WERI-Rb-1 (cell line): ENCODE data around the gene SYNPO2.

Experiments used
- DNase-seq: peaks from one replicate; pipeline ENCODE4 v3.0.0-alpha.2; 2020
- H3K27ac ChIP-seq: fragments of 250-450 bp; sonication (Bioruptor Pico); 2 replicates; pipeline ENCODE4 v1.5.1; 2020; ENCODE audit warnings: mild to moderate bottlenecking, moderate library complexity
- H3K27me3 ChIP-seq: fragments of 250-450 bp; sonication (Bioruptor Pico); 2 replicates; pipeline ENCODE4 v1.5.1; 2021; ENCODE audit warnings: mild to moderate bottlenecking, low read depth, moderate library complexity; ENCODE audit not compliant: insufficient read depth, severe bottlenecking
- H3K36me3 ChIP-seq: fragments of 250-450 bp; sonication (Bioruptor Pico); 2 replicates; pipeline ENCODE4 v1.5.1; 2020; ENCODE audit warnings: mild to moderate bottlenecking, moderate library complexity
- H3K4me3 ChIP-seq: 2 replicates; pipeline ENCODE4 v1.5.1; 2011; ENCODE audit warnings: low read depth, mild to moderate bottlenecking, control low read depth, low read length
- H3K9me3 ChIP-seq: fragments of 250-450 bp; sonication (Bioruptor Pico); 2 replicates; pipeline ENCODE4 v1.5.1; 2021; ENCODE audit warnings: mild to moderate bottlenecking, moderate library complexity; ENCODE audit not compliant: severe bottlenecking
- CTCF ChIP-seq: IDR thresholded peaks from 2 replicates; pipeline ENCODE4 v1.5.1; 2011; ENCODE audit warnings: low read depth, mild to moderate bottlenecking, control low read depth, inconsistent platforms, low read length

The SYNPO2 gene

DNA sequence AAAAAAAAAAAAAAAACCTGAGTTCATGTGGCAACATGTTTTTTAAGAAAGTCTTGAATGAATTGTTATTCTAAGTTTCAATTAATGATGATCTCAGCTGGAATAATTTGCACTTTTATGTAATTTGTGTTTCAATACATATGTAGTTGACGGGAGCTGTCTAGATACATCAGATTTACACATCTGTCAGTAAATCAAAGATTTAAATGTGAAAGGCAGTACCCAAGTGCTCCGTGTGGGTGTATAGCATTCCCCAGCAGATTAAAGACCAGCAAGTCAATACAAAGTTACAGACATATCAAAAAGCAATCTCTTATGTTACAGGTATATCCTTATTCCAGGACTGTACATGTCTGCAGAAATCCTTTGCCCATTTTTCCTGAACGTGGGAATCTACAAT lies 35.2 kb downstream of the SYNPO2 start:
- no peaks in the 10 kb centered on the region for H3K27me3 ChIP-seq
- H3K36me3 ChIP-seq: no peaks in the 10 kb centered on the region
- H3K27ac ChIP-seq: no peak overlapping the region
- no peaks in the 10 kb centered on the region for H3K9me3 ChIP-seq
- TF ChIP-seq CTCF: no peak
- no peak for DNase-seq
- no peak overlapping the region for H3K4me3 ChIP-seq

GRCh38 chr4:118927974-118928373 lies 39.3 kb downstream of the SYNPO2 start:
- TF ChIP-seq CTCF: no peak
- H3K27me3 ChIP-seq: no peaks in the 10 kb centered on the region
- no peak overlapping the region for H3K27ac ChIP-seq
- H3K9me3 ChIP-seq: no peaks in the 10 kb centered on the region
- no peak for DNase-seq
- H3K36me3 ChIP-seq: no peaks in the 10 kb centered on the region
- no peak overlapping the region for H3K4me3 ChIP-seq

DNA sequence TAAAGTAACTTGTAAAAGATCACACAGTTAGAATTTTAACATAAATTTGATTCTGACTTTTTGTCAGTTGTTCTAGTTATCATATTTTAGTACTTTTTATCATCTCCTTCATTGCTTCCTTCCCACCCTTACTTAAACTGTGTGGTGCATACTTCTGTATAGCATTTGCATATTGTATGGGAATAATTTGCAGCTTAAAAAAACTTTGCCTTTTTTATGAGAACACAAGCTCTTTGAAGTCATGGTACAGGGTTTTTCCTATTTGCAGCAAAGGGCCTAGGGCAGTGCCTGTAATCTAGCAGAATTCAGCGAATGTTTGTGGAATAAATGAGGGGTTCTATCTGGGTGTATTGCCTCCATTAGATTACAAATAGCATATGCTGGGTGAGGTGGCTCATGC lies 41.6 kb downstream of the SYNPO2 start:
- Histone ChIP-seq H3K36me3 (no peaks in the 10 kb centered on the region), H3K27me3 (no peaks in the 10 kb centered on the region), H3K27ac (no peak overlapping the region), H3K4me3 (no peak overlapping the region), H3K9me3 (no peaks in the 10 kb centered on the region)
- no peak for TF ChIP-seq CTCF
- DNase-seq: no peak

- Histone ChIP-seq H3K9me3 (no peaks in the 10 kb centered on the region), H3K27ac (no peak overlapping the region), H3K4me3 (no peak overlapping the region), H3K27me3 (no peaks in the 10 kb centered on the region), H3K36me3 (no peaks in the 10 kb centered on the region)
- no peak for DNase-seq
- no peak for TF ChIP-seq CTCF
These were observed 43.1 kb downstream of the SYNPO2 start for GRCh38 chr4:118931786-118932185.

GRCh38 chr4:118935819-118936218 lies 47.2 kb downstream of the SYNPO2 start:
- DNase-seq: no peak
- Histone ChIP-seq H3K36me3 (no peaks in the 10 kb centered on the region), H3K27ac (no peak overlapping the region), H3K4me3 (no peak overlapping the region), H3K9me3 (no peaks in the 10 kb centered on the region), H3K27me3 (no peaks in the 10 kb centered on the region)
- TF ChIP-seq CTCF: no peak

- Histone ChIP-seq H3K27me3 (no peaks in the 10 kb centered on the region), H3K4me3 (no peak overlapping the region), H3K27ac (no peak overlapping the region), H3K36me3 (no peaks in the 10 kb centered on the region), H3K9me3 (no peaks in the 10 kb centered on the region)
- no peak for DNase-seq
- no peak for TF ChIP-seq CTCF
These were observed 47.8 kb downstream of the SYNPO2 start for GRCh38 chr4:118936406-118936805.
